Sciatic nerve (tissue), 1 donor: Measurements from ENCODE around the gene BCKDHB. TPM values are rescaled to one million over a fixed set of nuclear protein-coding genes. Genes with fewer than 3 reads are reported as not detected.

ENCODE experiments used
- total RNA-seq: library from RNA; stranded (reverse); fragmentation: NEBNext Ultra II Directional; extraction: Animal tissue kit (Norgen Biotek cat#: 25700); gene quantifications from one replicate; pipeline ENCODE4 v1.2.1, GENCODE V29; 2021
- donor health status: DM: no; HTN: no; CAD: no.

Gene BCKDHB
- total RNA-seq, 1 donor from 2014 or later: 25.0 TPM

Other genes with a start within 250 kb of the BCKDHB start
- 1.2 TPM for gene ELOVL4, start 159.1 kb upstream of the BCKDHB start, total RNA-seq
- 0.80 TPM for gene TTK, start 102.0 kb upstream of the BCKDHB start, total RNA-seq